ENCODE results near the gene AGAP2.

DNA sequence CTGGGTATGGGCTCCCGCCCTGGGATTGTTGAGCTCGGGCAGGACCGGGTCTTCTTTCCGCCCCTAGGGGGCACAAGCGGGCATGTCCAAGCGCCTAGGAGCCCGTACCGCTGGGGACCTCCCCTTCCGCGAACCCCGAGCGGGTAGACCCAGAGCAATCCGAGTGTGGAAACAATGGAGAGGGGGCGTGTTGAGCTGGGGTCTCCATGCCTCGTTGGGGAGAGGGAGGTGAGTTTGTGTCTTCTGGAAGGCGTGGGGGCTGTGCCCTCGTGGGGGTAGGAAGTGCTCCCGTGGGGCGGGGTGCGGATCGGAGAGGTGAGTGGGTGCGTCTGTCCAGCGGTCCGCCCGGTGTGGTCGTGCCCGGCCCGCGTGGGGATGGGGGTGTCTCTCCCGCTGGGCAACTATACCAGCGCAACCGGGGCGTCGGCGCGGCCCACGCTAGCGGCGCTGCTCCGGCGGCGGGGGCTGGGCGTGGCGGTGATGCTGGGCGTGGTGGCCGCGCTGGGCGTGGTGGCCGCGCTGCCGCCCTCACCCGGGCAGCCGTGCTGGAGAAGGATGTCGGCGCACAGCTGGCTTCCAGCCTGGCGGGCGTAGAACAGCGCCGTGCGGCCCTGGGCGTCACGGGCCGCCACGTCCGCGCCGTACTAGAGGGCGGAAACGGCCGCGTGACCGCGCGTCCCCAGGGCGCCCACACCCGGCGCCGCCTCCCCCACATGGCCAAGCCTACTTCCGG, 12.2 kb downstream of the AGAP2 start:
- TF ChIP-seq, protein P1, sequence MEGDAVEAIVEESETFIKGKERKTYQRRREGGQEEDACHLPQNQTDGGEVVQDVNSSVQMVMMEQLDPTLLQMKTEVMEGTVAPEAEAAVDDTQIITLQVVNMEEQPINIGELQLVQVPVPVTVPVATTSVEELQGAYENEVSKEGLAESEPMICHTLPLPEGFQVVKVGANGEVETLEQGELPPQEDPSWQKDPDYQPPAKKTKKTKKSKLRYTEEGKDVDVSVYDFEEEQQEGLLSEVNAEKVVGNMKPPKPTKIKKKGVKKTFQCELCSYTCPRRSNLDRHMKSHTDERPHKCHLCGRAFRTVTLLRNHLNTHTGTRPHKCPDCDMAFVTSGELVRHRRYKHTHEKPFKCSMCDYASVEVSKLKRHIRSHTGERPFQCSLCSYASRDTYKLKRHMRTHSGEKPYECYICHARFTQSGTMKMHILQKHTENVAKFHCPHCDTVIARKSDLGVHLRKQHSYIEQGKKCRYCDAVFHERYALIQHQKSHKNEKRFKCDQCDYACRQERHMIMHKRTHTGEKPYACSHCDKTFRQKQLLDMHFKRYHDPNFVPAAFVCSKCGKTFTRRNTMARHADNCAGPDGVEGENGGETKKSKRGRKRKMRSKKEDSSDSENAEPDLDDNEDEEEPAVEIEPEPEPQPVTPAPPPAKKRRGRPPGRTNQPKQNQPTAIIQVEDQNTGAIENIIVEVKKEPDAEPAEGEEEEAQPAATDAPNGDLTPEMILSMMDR (IDR thresholded peaks at IDR 0.05), result peak; percentile 86
- peak; percentile 16 for TF ChIP-seq EZH2phosphoT487 (IDR thresholded peaks at IDR 0.05)
- no peak for TF ChIP-seq EZH2 (IDR thresholded peaks at IDR 0.05)

All from neural progenitor cell (in vitro differentiated cells).